Cardiac muscle cell (in vitro differentiated cells and primary cell): ENCODE measurements around the gene RBM20. TPM values are rescaled to one million over a fixed set of nuclear protein-coding genes. Genes with fewer than 3 reads are reported as not detected.
"Not testable (repeated sequence)": the region's sequence is repeated elsewhere in the genome, so short reads cannot be mapped to it uniquely, and the experiment has no call there.

Experiments used
- DNase-seq, 2 donors: peaks; one replicate each; pipeline versions ENCODE4 v3.0.0 to v3.0.0-alpha.2; 2010 to 2017; ENCODE audit warnings: low read depth in 1 of 2, low spot score in 1 of 2
- H3K27ac ChIP-seq: fragments of 200-600 bp; sonication (generic); 2 replicates; pipeline ENCODE4 v1.5.1; 2016
- H3K27me3 ChIP-seq: fragments of 200-600 bp; sonication (generic); 2 replicates; pipeline ENCODE4 v1.6.0; 2016; ENCODE audit warnings: control low read depth
- H3K36me3 ChIP-seq: fragments of 200-600 bp; sonication (generic); 2 replicates; pipeline ENCODE4 v1.5.1; 2016; ENCODE audit warnings: control low read depth
- H3K4me1 ChIP-seq: fragments of 200-600 bp; sonication (generic); 2 replicates; pipeline ENCODE4 v1.8.1; 2017; ENCODE audit warnings: low read depth, mild to moderate bottlenecking, mixed run types
- H3K4me3 ChIP-seq: fragments of 200-600 bp; sonication (generic); 2 replicates; pipeline ENCODE4 v1.5.1; 2016; ENCODE audit warnings: mild to moderate bottlenecking
- H3K9me3 ChIP-seq: fragments of 200-600 bp; sonication (generic); 2 replicates; pipeline ENCODE4 v1.5.1; 2017; ENCODE audit warnings: low read depth, mild to moderate bottlenecking, control low read depth
- polyA plus RNA-seq: library from polyadenylated mRNA; unstranded; fragments of >200 nt; fragmentation: Nextera tagmentation; extraction: Ambion mirVana; gene quantifications from 2 replicates; pipeline ENCODE4 v1.2.1, GENCODE V29; 2016
- total RNA-seq: library from RNA; depleted of rRNA; stranded (reverse); fragments of >200 nt; gene quantifications from 2 replicates; pipeline ENCODE4 v1.2.3, GENCODE V29; 2016
- TF ChIP-seq, protein P1 (sequence below): IDR thresholded peaks from 2 replicates; pipeline ENCODE4 v1.5.1; 2012; ENCODE audit warnings: low read depth, mild to moderate bottlenecking, low read length

RBM20 gene
- total and polyA plus RNA-seq, 2 experiments from 2014 or later = 19.2 to 28.5 TPM

GRCh38 chr10:110724937-110725336 is 80.8 kb downstream of the RBM20 start:
- H3K27me3 ChIP-seq = no peaks in the 10 kb centered on the region
- H3K4me1 ChIP-seq = peaks cover 17% of the 10 kb centered on the region
- peak overlapping the region; percentile 26 for H3K27ac ChIP-seq
- no peaks in the 10 kb centered on the region for H3K36me3 ChIP-seq
- H3K9me3 ChIP-seq = no peaks in the 10 kb centered on the region
- DNase-seq = no peak
- H3K4me3 ChIP-seq = no peak overlapping the region
- TF ChIP-seq, protein P1, sequence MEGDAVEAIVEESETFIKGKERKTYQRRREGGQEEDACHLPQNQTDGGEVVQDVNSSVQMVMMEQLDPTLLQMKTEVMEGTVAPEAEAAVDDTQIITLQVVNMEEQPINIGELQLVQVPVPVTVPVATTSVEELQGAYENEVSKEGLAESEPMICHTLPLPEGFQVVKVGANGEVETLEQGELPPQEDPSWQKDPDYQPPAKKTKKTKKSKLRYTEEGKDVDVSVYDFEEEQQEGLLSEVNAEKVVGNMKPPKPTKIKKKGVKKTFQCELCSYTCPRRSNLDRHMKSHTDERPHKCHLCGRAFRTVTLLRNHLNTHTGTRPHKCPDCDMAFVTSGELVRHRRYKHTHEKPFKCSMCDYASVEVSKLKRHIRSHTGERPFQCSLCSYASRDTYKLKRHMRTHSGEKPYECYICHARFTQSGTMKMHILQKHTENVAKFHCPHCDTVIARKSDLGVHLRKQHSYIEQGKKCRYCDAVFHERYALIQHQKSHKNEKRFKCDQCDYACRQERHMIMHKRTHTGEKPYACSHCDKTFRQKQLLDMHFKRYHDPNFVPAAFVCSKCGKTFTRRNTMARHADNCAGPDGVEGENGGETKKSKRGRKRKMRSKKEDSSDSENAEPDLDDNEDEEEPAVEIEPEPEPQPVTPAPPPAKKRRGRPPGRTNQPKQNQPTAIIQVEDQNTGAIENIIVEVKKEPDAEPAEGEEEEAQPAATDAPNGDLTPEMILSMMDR = no peak

DNA sequence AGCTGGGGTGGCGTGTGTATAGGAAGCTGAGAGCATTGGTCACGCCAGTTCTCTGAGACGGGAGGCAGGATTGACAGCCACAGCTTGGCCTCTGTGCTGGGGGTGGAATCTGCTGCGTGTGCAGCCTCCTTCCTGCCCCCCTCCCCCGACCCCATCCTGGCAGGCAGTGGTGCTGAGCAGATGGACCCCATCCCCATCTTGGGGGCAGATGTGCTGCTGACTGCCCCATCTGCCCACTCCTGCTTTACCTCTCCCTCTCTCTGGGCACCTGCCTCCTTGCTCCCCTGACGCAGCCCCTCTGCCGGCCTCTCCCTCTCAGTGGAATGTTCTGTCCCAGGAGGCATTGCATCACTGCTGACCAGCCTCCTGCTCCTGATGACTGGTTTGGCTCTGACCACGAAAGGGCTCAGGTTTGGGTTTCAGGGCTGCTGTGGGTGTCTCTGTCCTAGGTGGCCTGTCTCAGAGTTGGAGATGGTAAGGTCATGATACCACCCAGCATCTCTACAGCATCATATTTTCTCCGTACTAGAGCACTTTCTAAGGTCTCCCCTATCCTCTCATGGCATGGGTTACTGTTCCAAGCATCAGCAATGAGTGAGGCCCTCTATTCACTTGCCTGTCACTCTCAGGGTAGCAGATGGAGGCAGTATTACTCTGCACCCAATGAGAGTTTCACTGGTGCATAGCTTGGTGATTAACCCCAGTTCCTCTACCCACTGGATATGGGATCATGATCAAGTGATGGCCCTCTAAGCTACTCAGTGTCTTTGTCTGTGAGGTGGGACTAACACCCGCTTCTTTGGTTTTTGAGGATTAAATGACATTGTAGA is 81.9 kb downstream of the RBM20 start:
- TF ChIP-seq, protein P1 = no peak
- no peaks in the 10 kb centered on the region for H3K27me3 ChIP-seq
- H3K4me3 ChIP-seq = no peak overlapping the region
- H3K27ac ChIP-seq = peak overlapping the region; percentile 26
- no peaks in the 10 kb centered on the region for H3K9me3 ChIP-seq
- H3K36me3 ChIP-seq = no peaks in the 10 kb centered on the region
- peaks cover 17% of the 10 kb centered on the region for H3K4me1 ChIP-seq
- peak; percentile 29 to 38 for DNase-seq

GRCh38 chr10:110727785-110728184 is 83.6 kb downstream of the RBM20 start:
- not testable (repeated sequence) for H3K36me3 ChIP-seq, H3K4me3 ChIP-seq, DNase-seq, H3K9me3 ChIP-seq, H3K27ac ChIP-seq, H3K27me3 ChIP-seq
- H3K4me1 ChIP-seq = peaks cover 17% of the 10 kb centered on the region

GRCh38 chr10:110730345-110731050 is 86.4 kb downstream of the RBM20 start:
- Histone ChIP-seq H3K27ac (no peak overlapping the region), H3K9me3 (no peaks in the 10 kb centered on the region), H3K4me3 (no peak overlapping the region), H3K36me3 (no peaks in the 10 kb centered on the region), H3K4me1 (peaks cover 11% of the 10 kb centered on the region), H3K27me3 (no peaks in the 10 kb centered on the region)
- TF ChIP-seq, protein P1 = no peak
- peak in 1 of 2 donors; percentile 9 for DNase-seq

DNA sequence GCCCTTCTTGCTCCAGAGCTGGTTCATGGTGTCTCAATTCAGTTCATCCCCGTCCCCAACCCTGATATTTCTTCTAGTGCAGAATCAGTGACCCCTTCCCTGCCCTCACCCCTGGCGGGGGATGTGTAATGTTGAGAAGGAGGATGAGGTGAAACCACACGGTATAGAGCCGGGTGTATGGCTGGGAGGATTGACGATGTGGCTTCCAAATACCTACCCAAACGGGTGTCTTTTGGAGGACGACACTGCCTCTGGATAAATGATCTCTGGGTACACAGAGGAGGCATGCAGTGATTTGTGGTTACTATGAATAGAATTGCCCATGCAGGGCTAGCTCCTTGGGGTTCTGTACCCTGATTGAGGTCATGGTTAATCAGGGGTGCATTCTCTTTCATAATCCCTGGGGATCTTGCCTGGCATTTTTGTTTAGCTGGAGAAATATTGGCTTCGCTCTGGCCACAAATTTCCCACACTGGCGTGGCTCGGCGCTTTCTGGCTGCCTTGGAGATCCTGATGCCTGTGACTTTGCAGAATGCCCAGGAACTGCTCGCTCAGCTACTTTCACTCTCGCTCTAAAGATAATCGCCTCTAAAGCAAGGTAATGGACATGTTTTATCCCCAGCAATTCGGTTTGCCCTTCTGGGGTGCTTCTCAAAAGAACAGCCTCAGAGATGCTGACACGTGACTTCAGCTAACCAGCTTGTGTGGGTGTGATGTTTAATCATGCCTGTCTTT is 89.2 kb downstream of the RBM20 start:
- TF ChIP-seq, protein P1 = no peak
- H3K4me1 ChIP-seq = peaks cover 5% of the 10 kb centered on the region
- H3K4me3 ChIP-seq = no peak overlapping the region
- no peak overlapping the region for H3K27ac ChIP-seq
- DNase-seq = no peak
- no peaks in the 10 kb centered on the region for H3K36me3 ChIP-seq
- H3K27me3 ChIP-seq = no peaks in the 10 kb centered on the region
- no peaks in the 10 kb centered on the region for H3K9me3 ChIP-seq
